ENCODE measurements around the gene PIP4K2A. TPM values are rescaled to one million over a fixed set of nuclear protein-coding genes. Genes with fewer than 3 reads are reported as not detected.
"Not testable (repeated sequence)": the region's sequence is repeated elsewhere in the genome, so short reads cannot be mapped to it uniquely, and the experiment has no call there.

The PIP4K2A gene
- total RNA-seq, 2 donors from 2014 or later = 3.6 to 7.8 TPM

- TF ChIP-seq POLR2A (IDR thresholded peaks at IDR 0.05) = no peak
- TF ChIP-seq, protein P1, sequence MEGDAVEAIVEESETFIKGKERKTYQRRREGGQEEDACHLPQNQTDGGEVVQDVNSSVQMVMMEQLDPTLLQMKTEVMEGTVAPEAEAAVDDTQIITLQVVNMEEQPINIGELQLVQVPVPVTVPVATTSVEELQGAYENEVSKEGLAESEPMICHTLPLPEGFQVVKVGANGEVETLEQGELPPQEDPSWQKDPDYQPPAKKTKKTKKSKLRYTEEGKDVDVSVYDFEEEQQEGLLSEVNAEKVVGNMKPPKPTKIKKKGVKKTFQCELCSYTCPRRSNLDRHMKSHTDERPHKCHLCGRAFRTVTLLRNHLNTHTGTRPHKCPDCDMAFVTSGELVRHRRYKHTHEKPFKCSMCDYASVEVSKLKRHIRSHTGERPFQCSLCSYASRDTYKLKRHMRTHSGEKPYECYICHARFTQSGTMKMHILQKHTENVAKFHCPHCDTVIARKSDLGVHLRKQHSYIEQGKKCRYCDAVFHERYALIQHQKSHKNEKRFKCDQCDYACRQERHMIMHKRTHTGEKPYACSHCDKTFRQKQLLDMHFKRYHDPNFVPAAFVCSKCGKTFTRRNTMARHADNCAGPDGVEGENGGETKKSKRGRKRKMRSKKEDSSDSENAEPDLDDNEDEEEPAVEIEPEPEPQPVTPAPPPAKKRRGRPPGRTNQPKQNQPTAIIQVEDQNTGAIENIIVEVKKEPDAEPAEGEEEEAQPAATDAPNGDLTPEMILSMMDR (IDR thresholded peaks at IDR 0.05) = no peak
- H3K27ac ChIP-seq = no peak overlapping the region
These were observed 182.9 kb downstream of the PIP4K2A start for GRCh38 chr10:22531441-22531840.

DNA sequence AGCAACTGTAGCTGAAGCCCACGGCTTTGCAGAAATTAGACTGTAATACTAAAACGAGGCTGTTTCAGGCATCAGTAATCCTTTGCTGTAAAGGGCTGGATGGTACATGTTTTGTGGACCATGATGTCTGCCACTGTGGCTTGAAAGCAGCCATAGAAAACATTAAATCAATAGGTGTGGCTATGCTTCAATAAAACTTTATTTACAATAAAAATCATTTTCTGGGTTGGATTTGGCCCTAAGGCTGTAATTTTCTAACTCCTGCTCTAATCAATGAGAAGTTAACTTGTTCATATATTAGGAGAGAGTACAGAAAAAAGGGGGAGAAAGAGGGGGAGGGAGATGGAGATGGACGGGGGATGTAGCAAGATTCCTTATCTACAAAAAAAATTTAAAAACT lies 183.4 kb downstream of the PIP4K2A start:
- TF ChIP-seq, protein P1 (IDR thresholded peaks at IDR 0.05) = no peak
- no peak for TF ChIP-seq POLR2A (IDR thresholded peaks at IDR 0.05)
- no peak for ATAC-seq

More at GRCh38 chr10:22531441-22531840, 182.9 kb downstream of the PIP4K2A start:
- Histone ChIP-seq H3K4me1 (no peaks in the 10 kb centered on the region), H3K27me3 (no peaks in the 10 kb centered on the region), H3K4me3 (no peak overlapping the region), H3K9me3 (peaks cover 0 to 13% (median 0%) of the 10 kb centered on the region in 3 donors), H3K36me3 (replicated peaks in 1 of 2; ENCODE audit: insufficient read depth in 1 of 2, low read depth in 2 of 2) (no peaks in the 10 kb centered on the region)
- intact Hi-C loops (cut with DNase I) = no loop called here
- no peak for DNase-seq
- ATAC-seq = no peak
- 89 to 92% methylated on average over 2 of the region's 2 CpGs for WGBS, 2 donors

DNA sequence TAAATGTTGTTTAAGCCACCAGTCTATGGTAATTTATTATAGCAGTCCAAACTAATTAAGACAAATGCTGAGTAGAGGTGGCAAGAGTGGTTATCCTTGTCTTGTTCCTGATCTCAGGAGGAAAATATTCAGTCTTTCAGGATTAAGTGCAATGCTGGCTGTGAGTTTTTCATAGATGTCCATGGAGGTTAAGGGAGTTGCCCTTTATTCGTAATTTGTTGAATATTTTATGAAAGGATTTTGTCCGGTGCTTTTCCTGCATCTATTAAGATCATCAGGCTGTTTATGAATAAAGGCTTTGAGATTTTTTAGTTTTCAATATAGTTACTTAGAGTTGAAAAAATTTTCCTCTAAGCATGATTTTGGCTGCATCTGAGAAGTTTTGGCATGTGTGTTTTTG lies 186.9 kb downstream of the PIP4K2A start:
- H3K4me1 ChIP-seq = no peaks in the 10 kb centered on the region
- intact Hi-C loops (cut with DNase I) = no loop called here
- H3K9me3 ChIP-seq = peaks cover 0 to 22% (median 0%) of the 10 kb centered on the region in 3 donors
- ATAC-seq (no peak), DNase-seq (no peak)
- H3K27me3 ChIP-seq = no peaks in the 10 kb centered on the region
- H3K4me3 ChIP-seq = no peak overlapping the region
- no peak overlapping the region for H3K27ac ChIP-seq
- WGBS, 2 donors = 71 to 91% methylated on average over 2 of the region's 2 CpGs
- H3K36me3 ChIP-seq (replicated peaks in 1 of 2; ENCODE audit: insufficient read depth in 1 of 2, low read depth in 2 of 2) = no peaks in the 10 kb centered on the region
- no peak for TF ChIP-seq POLR2A (IDR thresholded peaks at IDR 0.05)
- TF ChIP-seq, protein P1 (IDR thresholded peaks at IDR 0.05) = no peak

More for the DNA sequence above, 183.4 kb downstream of the PIP4K2A start:
- DNase-seq = no peak
- Histone ChIP-seq H3K27ac (no peak overlapping the region), H3K27me3 (no peaks in the 10 kb centered on the region), H3K36me3 (replicated peaks in 1 of 2; ENCODE audit: insufficient read depth in 1 of 2, low read depth in 2 of 2) (no peaks in the 10 kb centered on the region), H3K4me1 (no peaks in the 10 kb centered on the region), H3K4me3 (no peak overlapping the region), H3K9me3 (peaks cover 0 to 13% (median 0%) of the 10 kb centered on the region in 3 donors)
- WGBS, 2 donors = 81 to 85% methylated on average over 3 of the region's 3 CpGs
- intact Hi-C loops (cut with DNase I) = no loop called here

DNA sequence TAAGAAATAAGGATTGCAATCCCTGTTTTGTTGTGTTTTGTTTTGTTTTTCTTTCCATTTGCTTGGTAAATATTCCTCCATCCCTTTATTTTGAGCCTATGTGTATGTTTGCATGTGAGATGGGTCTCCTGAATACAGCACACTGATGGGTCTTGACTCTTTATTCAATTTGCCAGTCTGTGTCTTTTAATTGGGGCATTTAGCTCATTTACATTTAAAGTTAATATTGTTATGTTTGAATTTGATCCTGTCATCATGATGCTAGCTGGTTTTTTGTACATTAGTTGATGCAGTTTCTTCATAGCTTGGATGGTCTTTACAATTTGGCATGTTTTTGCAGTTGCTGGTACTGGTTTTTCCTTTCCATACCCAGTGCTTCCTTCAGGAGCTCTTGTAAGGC lies 190.0 kb downstream of the PIP4K2A start:
- not testable (repeated sequence) for H3K4me3 ChIP-seq, H3K27ac ChIP-seq

DNA sequence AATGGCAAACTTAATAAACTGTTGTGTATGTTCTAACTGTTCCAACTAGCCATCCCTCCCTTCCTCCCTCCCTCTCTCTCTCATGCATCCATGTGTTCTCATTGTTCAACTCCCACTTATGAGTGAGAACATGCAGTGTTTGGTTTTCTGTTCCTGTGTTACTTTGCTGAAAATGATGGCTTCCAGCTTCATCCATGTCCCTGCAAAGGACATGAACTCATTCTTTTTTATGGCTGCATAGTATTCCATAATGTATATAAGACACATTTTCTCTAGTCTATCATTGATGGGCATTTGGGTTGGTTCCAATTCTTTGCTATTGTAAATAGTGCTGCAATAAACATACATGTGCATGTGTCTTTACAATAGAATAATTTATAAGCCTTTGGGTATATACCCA lies 193.7 kb downstream of the PIP4K2A start:
- H3K4me1 ChIP-seq; ATAC-seq; intact Hi-C loops (cut with DNase I); H3K27ac ChIP-seq; H3K4me3 ChIP-seq; H3K9me3 ChIP-seq; H3K36me3 ChIP-seq (replicated peaks in 1 of 2; ENCODE audit: insufficient read depth in 1 of 2, low read depth in 2 of 2); DNase-seq; H3K27me3 ChIP-seq: not testable (repeated sequence)

More for the DNA sequence above, 190.0 kb downstream of the PIP4K2A start:
- intact Hi-C loops (cut with DNase I); H3K4me1 ChIP-seq; ATAC-seq; H3K27me3 ChIP-seq; H3K9me3 ChIP-seq; DNase-seq; H3K36me3 ChIP-seq (replicated peaks in 1 of 2; ENCODE audit: insufficient read depth in 1 of 2, low read depth in 2 of 2): not testable (repeated sequence)

GRCh38 chr10:22518167-22518724 lies 196.1 kb downstream of the PIP4K2A start:
- 69% methylated on average over 3 of the region's 3 CpGs for WGBS, 2 donors
- intact Hi-C loops (cut with DNase I) = no loop called here

More at GRCh38 chr10:22518167-22518724, 196.1 kb downstream of the PIP4K2A start:
- ATAC-seq (no peak), DNase-seq (no peak)
- no peaks in the 10 kb centered on the region for H3K27me3 ChIP-seq
- H3K4me3 ChIP-seq = no peak overlapping the region
- H3K4me1 ChIP-seq = no peaks in the 10 kb centered on the region
- H3K27ac ChIP-seq = no peak overlapping the region
- no peaks in the 10 kb centered on the region for H3K36me3 ChIP-seq (replicated peaks in 1 of 2; ENCODE audit: insufficient read depth in 1 of 2, low read depth in 2 of 2)
- no peak for TF ChIP-seq POLR2A (IDR thresholded peaks at IDR 0.05)
- TF ChIP-seq, protein P1 (IDR thresholded peaks at IDR 0.05) = no peak
- no peaks in the 10 kb centered on the region for H3K9me3 ChIP-seq

Data from body of pancreas (tissue), 4 donors.